NCI-H526 (cell line): ENCODE measurements around the gene PKN3.
"Not testable (repeated sequence)": the region's sequence is repeated elsewhere in the genome, so short reads cannot be mapped to it uniquely, and the experiment has no call there.

Experiments used
- DNase-seq, 2 experiments: peaks; one replicate each; lab custom pipeline; 2025; lab: John Stamatoyannopoulos, UW

PKN3 gene

DNA sequence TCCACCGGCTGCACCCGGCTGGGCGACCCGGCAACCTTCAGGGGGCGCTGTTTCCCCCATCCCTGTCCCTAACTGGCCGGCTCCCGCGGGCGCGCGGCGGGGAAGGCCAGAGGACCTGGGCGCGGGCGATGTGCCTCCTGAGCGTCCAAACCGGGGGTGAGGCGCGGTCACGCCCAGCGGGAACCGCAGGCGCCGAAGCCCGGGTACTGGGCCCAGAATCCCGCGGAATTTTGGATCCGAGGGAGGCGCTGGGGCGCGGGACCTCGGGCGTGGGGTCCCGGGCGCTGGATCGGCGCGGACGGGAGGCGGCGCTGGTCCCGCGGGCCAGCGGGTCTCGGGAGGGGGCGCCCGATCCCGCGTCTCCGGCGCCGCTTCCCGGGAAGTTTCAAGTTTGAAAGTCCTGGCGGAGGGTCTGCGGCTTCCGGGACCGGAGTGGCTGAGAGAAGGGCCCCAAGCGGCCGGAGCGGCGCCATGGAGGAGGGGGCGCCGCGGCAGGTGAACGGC lies at the start of gene PKN3:
Gene PKN3 (plus strand): TSS at position 59 of the 504 bp plus-strand sequence. CDS start 413 bp downstream, at position 472.
- peak; percentile 49 to 92 for DNase-seq

DNA sequence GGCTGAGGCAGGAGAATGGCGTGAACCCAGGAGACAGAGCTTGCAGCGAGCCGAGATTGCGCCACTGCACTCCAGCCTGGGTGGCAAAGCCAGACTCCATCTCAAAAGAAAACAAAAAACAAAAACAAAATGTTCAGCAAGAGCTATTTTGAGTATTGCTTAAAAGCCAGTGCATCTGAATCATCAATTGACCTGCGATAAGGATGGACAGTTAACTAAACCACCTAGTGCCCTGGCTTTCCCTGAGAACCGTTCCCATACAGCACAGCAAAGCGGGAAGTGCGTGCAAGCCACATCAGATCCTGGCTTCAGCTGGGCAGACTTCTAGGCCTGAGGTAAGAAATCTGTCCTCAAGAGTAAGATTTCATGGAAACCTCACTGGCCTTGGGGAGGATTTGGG lies 48.4 kb upstream of the PKN3 start:
- no peak for DNase-seq

DNA sequence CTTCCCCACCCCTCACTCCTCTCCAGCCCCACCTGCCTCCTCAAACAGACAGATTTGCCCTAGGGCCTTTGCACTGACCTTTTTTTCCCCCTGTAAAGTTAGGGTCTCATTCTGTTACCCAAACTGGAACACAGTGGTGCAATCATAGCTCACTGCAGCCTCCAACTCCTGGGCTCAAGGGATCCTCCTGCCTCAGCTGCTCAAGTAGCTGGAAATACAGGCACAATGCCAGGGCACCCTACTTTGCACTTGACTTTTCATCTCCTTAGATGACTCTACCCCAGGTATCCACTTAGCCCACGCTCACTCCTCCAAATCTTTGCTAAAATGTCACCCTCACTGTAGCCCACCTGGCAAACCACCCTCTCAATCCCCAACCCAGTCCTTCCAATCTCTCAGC lies 47.8 kb upstream of the PKN3 start:
- no peak for DNase-seq

DNA sequence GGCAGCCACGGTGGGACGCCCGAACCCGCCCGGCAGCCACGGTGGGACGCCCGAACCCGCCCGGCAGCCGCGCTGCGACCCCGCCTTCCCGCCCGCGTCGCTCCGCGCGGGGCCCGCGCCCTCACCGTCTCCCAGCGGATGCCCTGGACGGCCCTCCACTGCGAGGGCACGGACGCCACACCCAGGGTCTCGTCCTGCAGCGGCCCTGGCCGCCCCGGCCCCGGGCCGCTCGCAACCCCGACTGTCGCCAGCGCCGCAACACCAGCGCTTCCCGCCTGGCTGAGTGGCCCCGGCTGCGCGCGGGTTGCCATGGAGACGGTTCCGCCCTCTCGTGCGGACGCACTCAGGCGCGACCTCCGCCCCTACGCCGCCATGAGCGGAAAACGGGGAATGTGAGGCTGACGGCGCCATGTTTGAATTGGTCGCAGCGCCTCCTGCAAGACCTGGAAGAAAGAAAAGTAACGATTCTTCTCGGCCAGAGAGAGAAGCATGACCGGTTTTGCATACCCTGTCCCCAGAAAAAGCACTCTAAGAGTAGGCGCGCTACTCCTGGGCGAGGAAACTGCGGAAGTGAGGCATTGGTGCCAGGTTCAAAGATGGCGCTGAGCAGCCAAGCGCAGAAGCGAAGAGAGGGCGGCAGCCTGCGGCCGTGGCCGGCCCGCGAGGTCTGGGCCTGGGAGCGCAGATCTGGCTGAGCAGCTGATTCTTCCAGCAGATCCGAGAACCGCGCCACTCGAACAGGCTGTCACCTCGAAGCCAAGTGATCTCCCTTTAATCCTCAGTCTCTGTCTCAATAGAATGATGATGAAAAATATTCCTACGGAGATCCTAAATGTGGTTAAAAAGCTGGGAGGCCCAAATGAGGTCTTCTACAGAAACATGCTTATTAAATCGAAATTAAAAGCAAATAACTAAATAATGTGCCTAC lies 45.6 kb upstream of the PKN3 start, which contains the start of gene DYNC2I2:
Gene DYNC2I2 (minus strand): TSS at position 432 of the 928 bp plus-strand sequence. CDS start 121 bp downstream, at position 311.
- DNase-seq = peak; percentile 79 to 91

- no peak for DNase-seq
These were observed 45.0 kb upstream of the PKN3 start for GRCh38 chr9:128657344-128657704.

DNA sequence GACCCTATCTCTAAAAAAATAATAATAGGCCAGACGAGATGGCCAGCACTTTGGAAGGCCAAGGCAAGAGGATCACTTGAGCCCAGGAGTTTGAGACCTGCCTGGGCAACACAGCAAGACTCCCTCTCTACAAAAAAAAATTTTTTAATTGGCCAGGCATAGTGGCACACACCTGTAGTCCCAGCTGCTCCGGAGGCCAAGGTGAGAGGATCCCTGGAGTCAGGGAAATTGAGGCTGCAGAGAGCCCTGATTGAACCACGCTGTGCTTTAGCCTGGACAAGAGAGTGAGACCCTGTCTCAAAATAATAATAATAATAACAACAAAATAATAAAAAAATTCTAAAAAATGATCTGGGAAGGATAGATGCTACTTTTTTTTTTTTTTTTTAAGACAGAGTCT lies 44.5 kb upstream of the PKN3 start:
- DNase-seq = no peak

GRCh38 chr9:128666481-128666941 lies 35.8 kb upstream of the PKN3 start:
- not testable (repeated sequence) for DNase-seq

DNA sequence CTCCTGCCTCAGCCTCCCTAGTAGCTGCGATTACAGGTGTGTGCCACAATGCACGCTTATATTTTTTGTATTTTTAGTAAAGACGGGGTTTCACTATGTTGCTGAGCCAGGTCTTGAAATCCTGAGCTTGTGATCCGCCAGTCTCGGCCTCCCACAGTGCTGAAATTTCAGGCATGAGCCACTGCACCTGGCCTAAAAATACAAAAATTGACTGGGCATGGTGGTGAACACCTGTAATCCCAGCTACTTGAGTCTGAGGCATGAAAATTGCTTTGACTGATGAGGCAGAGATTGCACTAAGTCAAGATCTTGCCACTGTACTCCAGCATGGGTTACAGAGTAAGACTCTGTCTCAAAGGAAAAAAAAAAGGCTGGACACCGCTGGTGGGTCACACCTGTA lies 32.5 kb upstream of the PKN3 start:
- no peak for DNase-seq

DNA sequence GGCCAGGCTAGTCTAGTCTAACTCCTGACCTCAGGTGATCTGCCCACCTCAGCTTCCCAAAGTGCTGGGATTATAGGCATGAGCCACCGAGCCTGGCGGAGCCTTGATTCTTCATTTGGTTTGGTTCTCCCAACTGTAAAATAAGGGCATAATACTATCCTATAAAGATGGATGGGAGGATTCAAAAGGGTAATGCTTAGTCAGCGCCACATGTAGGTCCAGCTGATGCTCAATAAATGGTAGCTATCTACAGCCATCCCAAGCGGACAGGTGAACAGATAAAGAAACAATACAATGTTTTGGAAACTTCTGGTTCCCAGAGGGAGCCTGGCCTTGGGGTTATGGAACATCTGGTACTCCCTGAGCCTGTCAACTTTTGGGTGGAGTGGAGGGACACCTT lies 26.9 kb upstream of the PKN3 start:
- no peak for DNase-seq

DNA sequence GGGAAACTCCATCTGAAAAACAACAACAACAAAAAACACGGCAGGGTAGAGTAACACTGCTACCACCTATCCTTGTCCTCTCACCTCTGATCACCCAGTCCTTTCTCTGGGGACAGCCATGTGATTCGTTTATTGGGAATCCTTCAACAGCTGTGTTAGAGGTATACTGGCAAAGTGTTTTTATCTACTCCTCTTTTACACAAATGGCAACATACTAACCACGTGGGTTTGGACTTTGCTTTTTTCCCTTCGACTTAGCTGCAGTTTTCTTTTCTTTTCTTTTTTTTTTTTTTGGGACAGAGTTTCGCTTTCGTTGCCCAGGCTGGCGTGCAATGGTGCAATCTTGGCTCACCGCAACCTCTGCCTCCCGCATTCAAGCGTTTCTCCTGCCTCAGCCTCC lies 24.5 kb upstream of the PKN3 start:
- no peak for DNase-seq

- DNase-seq = peak; percentile 34 to 56
These were observed 18.8 kb upstream of the PKN3 start for GRCh38 chr9:128683340-128684064.

DNA sequence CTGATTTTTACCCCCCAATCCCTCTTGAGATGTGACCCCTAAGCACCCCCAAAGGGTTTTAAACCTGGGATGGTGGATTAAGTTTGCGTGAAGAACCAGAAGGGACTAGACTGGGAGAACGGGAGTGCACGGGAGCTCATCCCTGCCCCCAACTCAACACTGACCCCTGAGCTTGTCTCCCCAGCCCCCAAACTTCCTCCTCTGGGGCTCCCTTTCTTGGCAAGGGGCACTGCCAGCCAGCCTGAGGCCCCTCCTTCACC lies 18.3 kb upstream of the PKN3 start:
- no peak for DNase-seq

- DNase-seq = peak; percentile 71 to 85
These were observed 17.7 kb upstream of the PKN3 start for GRCh38 chr9:128684325-128685199.

DNA sequence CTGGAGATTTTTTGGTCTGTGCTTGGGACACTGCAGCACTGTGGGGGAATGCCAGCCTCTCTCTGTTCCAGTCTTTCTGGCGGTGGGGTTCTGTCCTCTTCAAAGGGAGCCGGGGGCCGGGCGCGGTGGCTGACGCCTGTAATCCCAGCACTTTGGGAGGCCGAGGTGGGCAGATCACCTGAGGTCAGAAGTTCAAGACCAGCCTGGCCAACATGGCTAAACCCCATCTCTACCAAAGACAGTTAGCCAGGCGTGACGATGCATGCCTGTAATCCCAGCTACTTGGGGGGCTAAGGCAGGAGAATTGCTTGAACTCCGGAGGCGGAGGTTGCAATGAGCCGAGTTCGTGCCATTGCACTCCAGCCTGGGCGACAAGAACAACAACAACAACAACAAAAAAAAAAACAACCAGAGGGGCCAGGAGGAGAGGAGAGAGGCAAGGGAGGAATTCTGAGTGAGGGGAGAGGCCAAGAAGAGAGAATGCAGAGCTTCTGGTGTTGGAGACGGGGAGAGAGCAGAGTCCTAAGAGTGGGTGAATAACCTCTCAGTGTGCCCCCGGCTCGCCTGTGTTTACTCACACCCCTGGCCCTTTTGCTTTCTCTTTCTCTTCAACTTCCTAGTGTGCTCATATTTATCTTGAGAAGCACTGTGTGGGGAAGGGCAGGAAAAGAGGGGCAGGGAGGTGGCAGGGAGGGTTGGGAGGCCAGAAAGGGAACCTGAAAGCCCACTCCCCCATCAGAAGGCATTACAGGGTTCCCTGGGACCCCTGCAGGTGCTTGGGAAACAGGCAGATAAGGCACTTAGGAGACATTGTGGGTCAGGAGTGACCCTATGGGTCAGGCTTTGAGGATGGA lies 16.4 kb upstream of the PKN3 start:
- no peak for DNase-seq

- DNase-seq = no peak
These were observed 14.8 kb upstream of the PKN3 start for GRCh38 chr9:128687453-128687852.

- peak; percentile 69 to 98 for DNase-seq
These were observed 13.6 kb upstream of the PKN3 start, which contains the start of gene SET for GRCh38 chr9:128688501-128689292. TSS of gene SET (plus strand) at chr9:128689222. CDS start at chr9:128689583, 361 bp downstream.

DNA sequence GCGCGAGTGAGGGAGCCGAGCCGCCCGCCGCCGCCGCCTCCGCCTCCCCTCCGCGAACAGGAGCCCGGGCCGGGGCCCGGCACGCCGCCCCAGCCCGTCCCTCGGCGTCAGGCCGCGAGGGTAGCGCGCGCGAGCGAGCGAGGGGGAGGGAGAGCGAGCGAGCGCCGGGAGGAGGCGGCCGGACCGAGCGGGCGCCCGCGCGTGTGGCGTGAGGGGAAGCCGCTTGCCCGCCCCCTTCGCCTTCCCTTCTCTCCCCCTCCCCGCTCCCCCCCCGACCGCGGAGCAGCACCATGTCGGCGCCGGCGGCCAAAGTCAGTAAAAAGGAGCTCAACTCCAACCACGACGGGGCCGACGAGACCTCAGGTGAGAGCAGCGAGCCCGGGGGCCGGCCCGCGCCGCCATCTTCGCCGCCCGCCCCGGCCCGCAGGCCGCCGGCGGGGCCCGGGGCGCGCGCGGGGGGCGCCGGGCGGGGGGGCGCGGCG lies 13.0 kb upstream of the PKN3 start:
- DNase-seq = peak in 1 of 2 experiments; percentile 73

DNA sequence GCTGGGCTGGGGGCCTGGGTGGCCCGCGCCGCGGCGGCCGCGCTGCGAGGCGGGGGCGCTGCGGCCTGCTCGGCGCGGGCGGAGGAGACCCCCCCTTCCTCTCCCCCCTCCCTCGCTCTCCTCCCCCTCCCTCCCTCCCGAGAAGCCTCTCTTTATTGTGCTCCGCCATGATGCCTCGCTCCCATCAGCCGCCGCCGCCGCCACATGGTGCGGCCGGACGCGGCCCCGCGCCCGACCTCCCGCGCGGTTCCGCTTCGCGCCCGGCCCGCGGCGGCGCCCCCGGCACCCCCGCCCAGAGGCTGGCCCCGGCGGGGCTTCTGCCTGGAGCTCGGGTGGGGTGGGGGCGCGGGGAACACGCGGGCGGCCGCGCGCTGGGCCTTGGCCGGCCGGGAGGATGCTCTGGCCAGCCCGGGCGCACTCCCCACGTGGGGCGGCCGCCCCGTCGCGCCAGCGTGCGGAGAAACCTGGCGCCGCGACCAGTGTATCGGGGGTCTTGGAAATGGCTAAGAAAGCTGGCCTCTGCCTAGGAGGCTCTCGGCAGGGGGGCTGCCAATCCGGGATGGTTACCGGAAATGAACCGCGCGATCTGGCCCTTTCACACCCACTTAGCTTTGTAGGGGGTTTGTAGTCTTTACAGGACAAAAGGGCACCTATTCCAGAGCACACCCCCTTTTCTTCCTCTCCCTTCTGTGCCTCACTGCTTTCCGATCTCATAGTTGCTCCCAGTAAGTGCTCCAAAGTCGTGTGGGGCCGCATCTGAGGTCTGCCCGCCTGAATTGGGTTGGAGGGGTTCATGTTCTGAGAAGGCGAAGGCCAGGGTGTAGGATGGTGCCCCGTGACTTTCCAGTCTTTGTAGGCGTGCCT lies 12.3 kb upstream of the PKN3 start:
- DNase-seq = peak in 1 of 2 experiments; percentile 50

- DNase-seq = no peak
These were observed 11.6 kb upstream of the PKN3 start for GRCh38 chr9:128690684-128691034.
